Umbilical cord (tissue), 2 donors: ENCODE data around the gene JAK3. TPM values are rescaled to one million over a fixed set of nuclear protein-coding genes. Genes with fewer than 3 reads are reported as not detected.
A peak's percentile ranks its signal among the peaks of the same experiment; 100 is the strongest.
"Not testable (repeated sequence)": the region's sequence is repeated elsewhere in the genome, so short reads cannot be mapped to it uniquely, and the experiment has no call there.

Experiments
- DNase-seq: peaks from one replicate; pipeline ENCODE4 v3.0.0-alpha.2; 2015; ENCODE audit warnings: low spot score
- total RNA-seq: library from RNA; depleted of rRNA; stranded (reverse); fragments of >200 nt; gene quantifications from one replicate; pipeline ENCODE4 v1.2.3, GENCODE V29; 2014; ENCODE audit warnings: low replicate concordance; ENCODE audit not compliant: insufficient read depth

The JAK3 gene
- total RNA-seq, 1 donor from 2014 or later = 32.7 TPM

DNA sequence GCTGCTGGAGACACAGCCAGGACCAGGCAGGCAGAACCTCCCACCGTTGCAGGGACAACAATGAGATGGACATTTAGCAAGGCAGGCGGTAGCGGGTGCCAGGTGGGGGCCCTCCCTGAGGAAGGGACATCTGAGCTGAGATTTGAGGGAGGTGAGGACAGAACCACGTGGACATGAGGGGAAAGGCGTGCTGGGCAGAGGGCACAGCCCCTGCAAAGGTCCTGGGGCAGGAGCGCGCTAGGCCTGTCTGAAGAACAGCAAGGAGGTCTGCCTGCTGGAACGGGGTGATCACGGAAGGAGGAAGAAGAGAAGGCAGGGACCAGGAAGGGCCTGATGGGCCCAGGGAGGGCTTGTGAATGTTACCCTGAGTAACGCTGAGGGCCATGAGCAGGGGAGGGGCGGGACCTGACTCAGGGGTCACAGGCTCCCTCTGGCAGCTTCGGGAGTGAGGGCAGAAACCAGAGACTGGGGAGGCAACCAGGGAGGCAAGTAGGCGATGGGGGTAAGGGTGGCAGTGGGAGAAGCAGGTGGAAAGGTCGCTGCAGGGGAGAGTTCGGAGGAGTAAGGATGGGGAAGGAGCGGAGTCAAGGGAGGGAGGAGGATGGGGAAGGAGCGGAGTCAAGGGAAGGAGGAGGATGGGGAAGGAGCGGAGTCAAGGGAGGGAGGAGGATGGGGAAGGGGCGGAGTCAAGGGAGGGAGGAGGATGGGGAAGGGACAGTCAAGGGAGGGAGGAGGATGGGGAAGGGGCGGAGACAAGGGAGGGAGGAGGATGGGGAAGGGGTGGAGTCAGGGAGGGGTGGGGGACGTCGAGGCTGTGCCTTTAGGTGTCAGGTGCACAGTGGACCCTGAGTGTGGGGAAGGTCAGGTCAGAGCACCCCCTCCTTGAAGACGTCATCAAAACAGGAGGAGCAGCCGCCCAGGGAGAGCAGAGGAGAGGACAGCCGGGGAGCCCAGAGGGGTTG, 68.5 kb downstream of the JAK3 start:
- DNase-seq = peak; percentile 33

DNA sequence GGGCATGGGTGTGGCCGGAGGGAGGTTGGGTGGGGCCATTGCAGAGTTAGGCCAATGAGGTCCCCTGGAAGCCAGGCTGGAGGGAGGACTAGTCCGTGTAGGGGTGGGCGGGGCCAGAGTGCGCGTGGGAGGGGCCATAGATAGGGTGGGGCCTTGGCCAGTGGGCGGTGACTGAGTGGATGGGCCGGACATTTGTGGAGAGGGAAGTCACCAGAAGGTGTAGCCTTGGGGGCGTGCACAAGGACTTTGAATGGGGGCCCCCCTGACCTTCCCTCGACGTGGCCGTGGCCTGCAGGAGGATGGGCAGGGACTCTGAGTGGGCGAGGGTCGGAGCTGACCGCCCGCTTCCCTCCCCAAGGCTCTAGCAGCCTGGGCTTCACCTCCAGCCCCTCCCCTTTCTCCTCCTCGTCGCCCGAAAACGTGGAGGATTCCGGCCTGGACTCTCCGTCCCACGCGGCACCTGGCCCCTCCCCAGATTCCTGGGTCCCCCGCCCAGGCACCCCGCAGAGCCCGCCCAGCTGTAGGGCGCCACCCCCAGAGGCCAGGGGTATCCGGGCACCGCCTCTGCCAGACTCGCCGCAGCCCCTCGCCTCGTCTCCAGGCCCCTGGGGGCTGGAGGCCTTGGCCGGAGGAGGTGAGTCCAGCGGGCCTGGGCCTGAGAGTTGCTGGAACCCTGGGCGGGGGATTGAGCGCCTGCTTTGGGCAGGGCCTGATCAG, 69.4 kb downstream of the JAK3 start:
- no peak for DNase-seq

DNA sequence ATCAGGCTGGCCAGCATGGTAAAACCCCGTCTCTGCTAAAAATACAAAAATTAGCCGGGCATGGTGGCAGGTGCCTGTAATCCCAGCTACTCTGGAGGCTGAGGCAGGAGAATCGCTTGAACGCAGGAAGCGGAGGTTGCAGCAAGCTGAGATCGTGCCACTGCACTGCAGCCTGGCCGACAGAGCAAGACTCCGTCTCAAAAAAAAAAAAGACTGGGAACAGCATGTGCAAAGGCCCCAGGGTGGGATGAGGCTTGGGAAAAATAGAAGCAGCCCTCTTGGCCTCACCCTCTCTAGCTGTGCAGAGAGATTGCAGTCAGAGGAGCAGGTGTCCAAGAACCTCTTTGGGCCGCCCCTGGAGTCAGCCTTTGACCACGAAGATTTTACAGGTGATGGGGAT, 69.9 kb downstream of the JAK3 start:
- DNase-seq = not testable (repeated sequence)

DNA sequence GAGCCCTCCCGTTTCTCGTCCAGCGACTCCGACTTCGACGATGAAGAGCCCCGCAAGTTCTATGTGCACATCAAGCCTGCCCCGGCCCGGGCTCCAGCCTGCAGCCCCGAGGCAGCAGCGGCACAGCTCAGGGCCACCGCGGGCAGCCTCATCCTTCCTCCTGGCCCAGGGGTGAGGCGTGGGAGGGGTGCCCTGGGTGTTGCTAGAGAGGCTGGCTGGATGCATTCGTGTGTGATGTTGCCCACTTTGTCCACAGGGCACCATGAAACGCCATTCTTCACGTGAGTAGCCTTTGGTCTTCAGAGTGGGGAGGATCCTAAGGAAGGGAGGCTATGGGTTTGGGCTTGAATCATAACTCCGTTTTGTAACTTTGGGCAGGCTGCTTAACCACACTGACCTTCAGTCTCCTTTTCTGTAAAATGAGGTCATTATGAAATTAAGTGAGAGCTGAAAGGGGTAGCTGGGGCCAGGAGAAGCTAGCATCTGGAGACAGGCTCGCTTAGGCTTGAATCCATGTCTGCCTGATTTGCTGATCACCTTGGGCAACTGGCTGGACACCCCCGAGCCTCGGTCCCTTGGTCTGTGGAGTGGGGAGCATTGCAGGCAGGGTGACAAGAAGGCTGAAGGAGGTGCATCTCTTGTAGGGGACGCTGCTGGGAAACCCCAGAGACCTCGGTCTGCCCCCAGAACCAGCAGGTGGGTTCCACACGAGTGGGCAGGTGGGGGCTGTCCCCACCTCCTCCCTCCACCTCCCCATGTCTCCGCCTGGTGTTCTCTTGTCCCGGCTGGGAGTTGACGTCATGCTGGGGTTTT, 71.6 kb downstream of the JAK3 start:
- DNase-seq = no peak

DNA sequence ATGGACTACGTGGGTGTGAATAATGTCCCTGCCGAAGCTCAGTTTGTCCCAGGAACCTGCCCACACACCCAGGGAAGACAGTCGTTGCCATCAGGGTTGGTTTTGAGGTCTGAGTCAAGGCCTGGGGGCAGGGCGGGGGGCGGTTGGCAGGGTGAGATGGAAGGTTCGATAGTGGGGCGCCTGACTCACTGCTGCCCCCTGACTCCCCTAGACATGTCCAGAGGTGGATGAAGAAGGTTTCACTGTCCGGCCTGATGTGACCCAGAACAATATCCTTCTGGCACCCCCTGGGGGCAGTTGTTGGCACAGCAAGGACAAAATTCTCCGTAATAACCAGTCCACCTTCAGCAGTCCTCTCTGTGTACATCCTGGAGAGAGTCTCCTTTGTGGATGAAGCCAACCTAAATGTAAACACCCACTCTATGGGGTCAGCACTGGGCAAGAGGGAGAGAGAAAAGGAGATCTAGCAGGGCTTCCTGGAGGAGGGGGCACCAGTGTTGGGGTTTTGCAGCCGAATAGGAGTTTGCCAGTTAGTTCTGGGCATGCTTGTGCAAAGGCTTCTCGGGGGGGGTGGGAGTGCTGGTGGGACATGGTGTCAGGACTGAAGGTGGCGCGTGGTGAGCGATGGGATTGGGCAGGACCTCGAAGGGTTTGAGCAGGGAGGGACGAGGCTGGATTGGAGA, 72.4 kb downstream of the JAK3 start:
- DNase-seq = no peak

Other genes with a start within 250 kb of the JAK3 start
- gene UNC13A, start 159.6 kb downstream of the JAK3 start, total RNA-seq = 0.48 TPM
- gene MAP1S, start 128.5 kb downstream of the JAK3 start, total RNA-seq = 10.4 TPM
- 16.1 TPM for gene FCHO1, start 96.5 kb downstream of the JAK3 start, total RNA-seq
- 0.72 TPM for gene B3GNT3, start 52.8 kb downstream of the JAK3 start, total RNA-seq
- gene INSL3, start 26.5 kb downstream of the JAK3 start, total RNA-seq = not detected
- 957 TPM for gene RPL18A, start 11.9 kb upstream of the JAK3 start, total RNA-seq
- not detected for gene SLC5A5, start 24.0 kb upstream of the JAK3 start, total RNA-seq
- gene CCDC124, start 85.0 kb upstream of the JAK3 start, total RNA-seq = 11.8 TPM
- 0.48 TPM for gene KCNN1, start 119.1 kb upstream of the JAK3 start, total RNA-seq
- gene ARRDC2, start 160.2 kb upstream of the JAK3 start, total RNA-seq = 6.3 TPM
- gene IL12RB1, start 239.0 kb upstream of the JAK3 start, total RNA-seq = 0.72 TPM
- gene MAST3, start 249.8 kb upstream of the JAK3 start, total RNA-seq = 2.2 TPM